Activated CD8-positive, alpha-beta T cell treated with anti-CD3 and anti-CD28 coated beads for 36 hours (primary cell): ENCODE measurements around the gene TNS3. TPM values are rescaled to one million over a fixed set of nuclear protein-coding genes. Genes with fewer than 3 reads are reported as not detected.

Experiments used
- ATAC-seq: fragments of 200-7000 bp; cut with Tn5 transposase; one replicate; pipeline ENCODE4 v1.10.0; 2021; ENCODE audit warnings: mild to moderate bottlenecking, moderate library complexity
- CTCF ChIA-PET: fragments of 350-600 bp; sonication (Branson Sonifier 250); formaldehyde crosslinking; loops from one replicate; lab custom pipeline; 2021; ENCODE audit warnings: antibody characterized with exemption; lab: Charles Lee
- POLR2A ChIA-PET: fragments of 350-600 bp; sonication (Branson Sonifier 250); formaldehyde crosslinking; loops from one replicate; lab custom pipeline; 2021; ENCODE audit warnings: antibody characterized with exemption; lab: Charles Lee
- DNase-seq: peaks from one replicate; pipeline ENCODE4 v3.0.0-alpha.2; 2020
- H3K27ac Mint-ChIP-seq: one replicate; pipeline ENCODE4 v1.8.0; 2021; ENCODE audit warnings: mild to moderate bottlenecking, mixed read lengths
- H3K27me3 Mint-ChIP-seq: one replicate; pipeline ENCODE4 v1.8.0; 2021; ENCODE audit warnings: mixed read lengths
- H3K36me3 Mint-ChIP-seq: one replicate; pipeline ENCODE4 v1.8.0; 2021; ENCODE audit warnings: low read depth, mixed read lengths
- H3K4me1 Mint-ChIP-seq: one replicate; pipeline ENCODE4 v1.8.0; 2021; ENCODE audit warnings: low read depth, mixed read lengths
- H3K4me3 Mint-ChIP-seq: one replicate; pipeline ENCODE4 v1.8.0; 2021; ENCODE audit warnings: mild to moderate bottlenecking, moderate library complexity, mixed read lengths
- H3K9me3 Mint-ChIP-seq: one replicate; pipeline ENCODE4 v1.8.0; 2021; ENCODE audit warnings: mixed read lengths
- intact Hi-C: fragments of 100-400 bp; cut with micrococcal nuclease; formaldehyde crosslinking; loops from one replicate; pipeline ENCODE4 v1.10.0; 2022
- total RNA-seq, 2 experiments: library from RNA; stranded (reverse); gene quantifications; one replicate each; pipeline ENCODE4 v1.2.3, GENCODE V29; 2021
- TF ChIP-seq, protein P1 (sequence below): fragments of 200-600 bp; IDR thresholded peaks from one replicate; pipeline ENCODE4 v1.8.0; 2022; ENCODE audit warnings: antibody characterized with exemption, mild to moderate bottlenecking

The TNS3 gene
- total RNA-seq, 2 experiments from 2014 or later, result 0.04 to 0.16 TPM

DNA sequence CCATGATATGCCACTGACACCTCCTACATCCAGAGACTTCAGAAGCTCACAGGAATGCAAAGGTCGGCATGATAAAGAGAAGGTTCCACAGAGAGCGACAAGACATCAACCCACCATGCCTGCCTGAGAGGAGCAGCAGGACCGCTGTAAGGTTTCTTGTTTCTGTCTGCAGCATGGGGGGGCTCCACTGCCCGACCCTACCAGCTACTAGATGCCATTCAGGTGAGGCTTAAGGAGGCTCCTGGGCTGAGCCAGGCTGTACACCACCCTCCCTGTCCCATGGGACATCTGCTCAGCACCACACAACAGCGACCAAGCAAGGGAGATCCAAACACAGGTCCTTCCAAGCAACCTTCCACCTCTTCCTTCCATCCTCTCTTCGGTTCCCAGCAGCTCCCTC, 234.6 kb downstream of the TNS3 start:
- intact Hi-C loops, result no loop called here
- DNase-seq (no peak), ATAC-seq (no peak)
- H3K4me3 Mint-ChIP-seq, result no peak overlapping the region
- no peaks in the 10 kb centered on the region for H3K36me3 Mint-ChIP-seq
- no peaks in the 10 kb centered on the region for H3K4me1 Mint-ChIP-seq
- H3K27ac Mint-ChIP-seq, result no peak overlapping the region
- peaks cover 2% of the 10 kb centered on the region for H3K27me3 Mint-ChIP-seq
- CTCF ChIA-PET, result no interaction called here
- TF ChIP-seq, protein P1, sequence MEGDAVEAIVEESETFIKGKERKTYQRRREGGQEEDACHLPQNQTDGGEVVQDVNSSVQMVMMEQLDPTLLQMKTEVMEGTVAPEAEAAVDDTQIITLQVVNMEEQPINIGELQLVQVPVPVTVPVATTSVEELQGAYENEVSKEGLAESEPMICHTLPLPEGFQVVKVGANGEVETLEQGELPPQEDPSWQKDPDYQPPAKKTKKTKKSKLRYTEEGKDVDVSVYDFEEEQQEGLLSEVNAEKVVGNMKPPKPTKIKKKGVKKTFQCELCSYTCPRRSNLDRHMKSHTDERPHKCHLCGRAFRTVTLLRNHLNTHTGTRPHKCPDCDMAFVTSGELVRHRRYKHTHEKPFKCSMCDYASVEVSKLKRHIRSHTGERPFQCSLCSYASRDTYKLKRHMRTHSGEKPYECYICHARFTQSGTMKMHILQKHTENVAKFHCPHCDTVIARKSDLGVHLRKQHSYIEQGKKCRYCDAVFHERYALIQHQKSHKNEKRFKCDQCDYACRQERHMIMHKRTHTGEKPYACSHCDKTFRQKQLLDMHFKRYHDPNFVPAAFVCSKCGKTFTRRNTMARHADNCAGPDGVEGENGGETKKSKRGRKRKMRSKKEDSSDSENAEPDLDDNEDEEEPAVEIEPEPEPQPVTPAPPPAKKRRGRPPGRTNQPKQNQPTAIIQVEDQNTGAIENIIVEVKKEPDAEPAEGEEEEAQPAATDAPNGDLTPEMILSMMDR, result no peak
- POLR2A ChIA-PET, result no interaction called here
- H3K9me3 Mint-ChIP-seq, result no peaks in the 10 kb centered on the region

DNA sequence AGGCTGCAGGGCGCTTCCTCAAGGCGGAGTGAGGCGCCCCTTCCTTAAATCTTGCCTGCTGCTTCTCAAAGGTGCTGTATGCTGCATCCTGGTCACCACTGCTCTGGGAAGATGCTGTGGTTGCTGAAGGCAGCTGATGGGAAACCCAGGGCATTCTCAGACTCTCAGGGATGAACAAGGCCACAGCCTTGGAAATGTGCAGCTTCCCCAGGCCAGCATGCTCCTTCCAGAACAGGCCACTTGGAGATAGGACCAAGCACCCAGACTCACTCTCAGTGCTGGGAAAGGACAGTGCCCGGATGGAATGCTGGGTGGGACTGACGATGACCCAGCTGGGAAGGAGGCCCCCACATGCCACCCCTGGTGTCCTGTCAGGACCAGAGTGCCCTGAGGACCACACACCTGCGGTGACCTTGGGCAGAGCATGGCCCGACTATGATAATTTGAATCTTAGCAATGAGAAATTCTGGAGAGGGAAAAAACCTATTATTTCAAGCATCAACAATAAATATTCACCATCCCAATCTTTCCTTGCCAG, 235.5 kb downstream of the TNS3 start:
- ChIA-PET CTCF (no interaction called here), POLR2A (no interaction called here)
- TF ChIP-seq, protein P1, result no peak
- ATAC-seq (no peak), DNase-seq (no peak)
- no peaks in the 10 kb centered on the region for H3K4me1 Mint-ChIP-seq
- H3K9me3 Mint-ChIP-seq, result no peaks in the 10 kb centered on the region
- no peaks in the 10 kb centered on the region for H3K36me3 Mint-ChIP-seq
- peaks cover 2% of the 10 kb centered on the region for H3K27me3 Mint-ChIP-seq
- H3K4me3 Mint-ChIP-seq, result no peak overlapping the region
- no peak overlapping the region for H3K27ac Mint-ChIP-seq
- intact Hi-C loops, result no loop called here

DNA sequence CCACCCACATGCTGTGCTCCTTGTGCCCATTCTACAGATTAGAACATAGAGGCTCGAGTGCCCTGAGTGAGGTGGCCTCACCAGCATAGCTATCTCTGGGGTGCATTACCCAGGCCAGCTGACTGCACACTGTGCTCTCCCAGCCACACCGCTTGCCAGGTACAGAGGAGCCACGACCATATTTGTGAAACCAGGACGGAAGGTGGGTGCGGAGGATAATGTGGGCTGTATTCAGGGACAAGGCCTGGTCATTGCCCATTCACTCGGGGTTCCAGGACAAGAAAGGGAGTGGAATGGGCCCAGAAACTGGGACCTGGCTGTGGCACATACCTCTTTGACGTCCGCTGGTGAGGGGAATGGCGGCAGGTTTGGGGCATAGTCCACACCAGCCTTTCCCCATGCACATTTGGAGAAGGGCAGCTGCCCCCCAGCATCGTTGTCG, 236.0 kb downstream of the TNS3 start:
- TF ChIP-seq, protein P1, result no peak
- peaks cover 2% of the 10 kb centered on the region for H3K27me3 Mint-ChIP-seq
- no peak overlapping the region for H3K27ac Mint-ChIP-seq
- ATAC-seq, result no peak
- POLR2A ChIA-PET, result no interaction called here
- no peaks in the 10 kb centered on the region for H3K9me3 Mint-ChIP-seq
- no peaks in the 10 kb centered on the region for H3K36me3 Mint-ChIP-seq
- DNase-seq, result no peak
- H3K4me1 Mint-ChIP-seq, result no peaks in the 10 kb centered on the region
- CTCF ChIA-PET, result no interaction called here
- intact Hi-C loops, result no loop called here
- no peak overlapping the region for H3K4me3 Mint-ChIP-seq

GRCh38 chr7:47344171-47344955, 237.5 kb downstream of the TNS3 start:
- intact Hi-C loops, result no loop called here
- POLR2A ChIA-PET, result no interaction called here
- Mint-ChIP-seq H3K9me3 (no peaks in the 10 kb centered on the region), H3K27ac (no peak overlapping the region), H3K4me3 (no peak overlapping the region), H3K27me3 (no peaks in the 10 kb centered on the region), H3K36me3 (no peaks in the 10 kb centered on the region), H3K4me1 (no peaks in the 10 kb centered on the region)
- DNase-seq (no peak), ATAC-seq (no peak)
- CTCF ChIA-PET, result no interaction called here
- TF ChIP-seq, protein P1, result no peak

DNA sequence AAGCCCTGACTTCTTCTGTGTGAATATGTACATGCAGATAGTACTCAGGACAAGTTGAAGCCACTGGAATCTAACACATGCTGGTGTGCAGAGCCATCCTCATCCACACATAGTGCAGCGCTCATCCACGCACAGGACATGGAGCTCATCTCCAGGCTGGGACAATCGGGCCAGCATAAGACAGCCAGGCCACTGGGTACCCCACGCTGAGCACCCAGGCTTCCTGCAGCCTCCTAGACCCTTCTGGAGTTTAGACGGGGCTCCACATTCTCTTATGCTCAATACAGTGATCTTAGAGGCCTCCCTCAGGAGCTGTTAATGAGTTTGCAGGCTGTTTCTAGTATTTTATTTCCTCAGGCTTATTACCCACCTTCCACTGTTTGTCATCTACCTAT, 238.9 kb downstream of the TNS3 start:
- TF ChIP-seq, protein P1, result no peak
- intact Hi-C loops, result no loop called here
- Mint-ChIP-seq H3K27ac (no peak overlapping the region), H3K4me1 (no peaks in the 10 kb centered on the region), H3K27me3 (no peaks in the 10 kb centered on the region), H3K9me3 (no peaks in the 10 kb centered on the region), H3K36me3 (no peaks in the 10 kb centered on the region), H3K4me3 (no peak overlapping the region)
- DNase-seq (no peak), ATAC-seq (no peak)
- ChIA-PET CTCF (no interaction called here), POLR2A (no interaction called here)
